Gastroesophageal sphincter (tissue), 3 donors: Measurements from ENCODE around the gene ADPRHL1.

Experiments used
- POLR2A ChIP-seq, 2 donors: fragments of 450-650 bp; IDR thresholded peaks; one replicate each; pipeline ENCODE4 v1.6.1; 2017; ENCODE audit warnings: antibody characterized with exemption in 2 of 2, mild to moderate bottlenecking in 2 of 2, moderate library complexity in 1 of 2
- TF ChIP-seq, protein P1 (sequence below), 4 experiments: fragments of 200-600 bp in 2 of 4; fragments of 450-650 bp in 2 of 4; sonication (generic) in 1 of 4; IDR thresholded peaks; one replicate each; pipeline ENCODE4 v1.5.1; 2017 to 2019; ENCODE audit warnings: antibody characterized with exemption in 4 of 4, mild to moderate bottlenecking in 2 of 4, moderate library complexity in 2 of 4

DNA sequence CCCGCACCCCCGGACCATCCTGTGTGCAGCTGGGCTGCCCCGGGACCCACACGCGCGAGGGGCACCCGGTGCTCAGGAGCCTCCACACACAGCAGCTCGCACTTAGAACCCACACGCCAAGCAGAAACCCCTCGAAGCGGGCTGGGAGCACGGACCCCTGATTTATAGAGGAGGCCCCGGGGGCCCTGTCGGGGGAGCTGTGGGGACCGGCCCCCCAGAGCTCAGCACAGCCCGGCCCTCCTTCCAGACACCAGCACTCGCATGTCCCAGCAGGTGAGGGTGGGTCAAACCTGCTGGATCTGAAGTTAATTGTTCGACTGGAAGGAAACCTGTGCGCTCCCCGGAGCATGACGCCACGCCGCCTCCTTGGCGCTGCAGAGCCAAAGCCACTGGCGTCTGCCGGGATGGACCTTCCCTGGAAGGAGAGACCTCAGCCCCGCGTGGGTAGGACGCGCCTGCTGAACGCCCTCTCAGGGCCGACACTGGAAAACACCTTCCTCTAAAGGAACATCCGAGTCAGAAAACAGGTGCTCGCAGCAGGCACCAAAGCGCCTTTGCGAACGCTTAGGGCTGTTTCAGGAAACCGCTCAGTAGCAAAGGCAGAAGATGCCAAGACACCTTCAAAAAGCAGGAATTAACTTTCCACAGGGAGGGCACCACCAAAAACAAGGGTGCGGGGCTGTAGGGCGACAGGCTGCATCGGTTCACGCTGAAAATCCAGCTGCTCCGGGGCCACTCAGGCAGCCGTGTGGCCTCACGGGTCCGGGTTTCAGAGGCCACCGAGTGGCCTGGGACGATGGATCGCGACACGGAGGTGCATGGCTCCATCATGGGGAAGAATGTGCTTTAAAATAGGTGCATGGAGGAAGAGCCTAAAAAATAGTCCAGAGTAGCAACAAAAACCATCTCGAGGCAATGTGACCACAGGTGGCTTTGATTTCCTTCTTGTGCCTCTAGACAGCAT lies 51.6 kb downstream of the ADPRHL1 start:
- TF ChIP-seq, protein P1, sequence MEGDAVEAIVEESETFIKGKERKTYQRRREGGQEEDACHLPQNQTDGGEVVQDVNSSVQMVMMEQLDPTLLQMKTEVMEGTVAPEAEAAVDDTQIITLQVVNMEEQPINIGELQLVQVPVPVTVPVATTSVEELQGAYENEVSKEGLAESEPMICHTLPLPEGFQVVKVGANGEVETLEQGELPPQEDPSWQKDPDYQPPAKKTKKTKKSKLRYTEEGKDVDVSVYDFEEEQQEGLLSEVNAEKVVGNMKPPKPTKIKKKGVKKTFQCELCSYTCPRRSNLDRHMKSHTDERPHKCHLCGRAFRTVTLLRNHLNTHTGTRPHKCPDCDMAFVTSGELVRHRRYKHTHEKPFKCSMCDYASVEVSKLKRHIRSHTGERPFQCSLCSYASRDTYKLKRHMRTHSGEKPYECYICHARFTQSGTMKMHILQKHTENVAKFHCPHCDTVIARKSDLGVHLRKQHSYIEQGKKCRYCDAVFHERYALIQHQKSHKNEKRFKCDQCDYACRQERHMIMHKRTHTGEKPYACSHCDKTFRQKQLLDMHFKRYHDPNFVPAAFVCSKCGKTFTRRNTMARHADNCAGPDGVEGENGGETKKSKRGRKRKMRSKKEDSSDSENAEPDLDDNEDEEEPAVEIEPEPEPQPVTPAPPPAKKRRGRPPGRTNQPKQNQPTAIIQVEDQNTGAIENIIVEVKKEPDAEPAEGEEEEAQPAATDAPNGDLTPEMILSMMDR (IDR thresholded peaks at IDR 0.05): no peak
- TF ChIP-seq POLR2A (IDR thresholded peaks at IDR 0.05): no peak
